PC-3 (cell line): ENCODE measurements around the gene TIMM8B. TPM values are rescaled to one million over a fixed set of nuclear protein-coding genes. Genes with fewer than 3 reads are reported as not detected.
"Not testable (repeated sequence)": the region's sequence is repeated elsewhere in the genome, so short reads cannot be mapped to it uniquely, and the experiment has no call there.

ENCODE experiments used
- ATAC-seq: fragments of 200-7000 bp; cut with Tn5 transposase; 2 replicates; pipeline ENCODE4 v1.9.1; 2020; ENCODE audit warnings: mild to moderate bottlenecking, moderate library complexity
- BruUV-seq: library from RNA; stranded (reverse); fragments of 400-500 nt; replicated peaks from 2 replicates; lab custom pipeline; 2021; lab: Mats Ljungman, UMichigan
- CTCF ChIA-PET: fragments of 300-600 bp; sonication (Branson Sonifier 250); formaldehyde crosslinking; loops from one replicate; lab custom pipeline; 2022; ENCODE audit warnings: antibody characterized with exemption; lab: Charles Lee
- POLR2A ChIA-PET: fragments of 300-600 bp; sonication (Branson Sonifier 250); formaldehyde crosslinking; loops from one replicate; lab custom pipeline; 2022; ENCODE audit warnings: antibody characterized with exemption; ENCODE audit not compliant: unreplicated experiment; lab: Charles Lee
- DNase-seq: peaks from one replicate; pipeline ENCODE4 v3.0.0-alpha.2; 2015
- H2AFZ ChIP-seq: fragments of 300-600 bp; sonication (generic); 2 replicates; pipeline ENCODE4 v1.6.0; 2016; ENCODE audit warnings: antibody characterized with exemption, low read length
- H3F3A ChIP-seq: fragments of 300-600 bp; sonication (generic); one replicate; pipeline ENCODE4 v1.6.0; 2017; ENCODE audit warnings: antibody characterized with exemption, low read length, control low read depth, mild to moderate bottlenecking; ENCODE audit not compliant: unreplicated experiment
- H3K27ac ChIP-seq: fragments of 300-600 bp; sonication (generic); 2 replicates; pipeline ENCODE4 v1.5.1; 2016; ENCODE audit warnings: mild to moderate bottlenecking, low read length
- H3K27me3 ChIP-seq: fragments of 300-600 bp; sonication (generic); 2 replicates; pipeline ENCODE4 v1.6.1; 2016; ENCODE audit warnings: low read length, mixed read lengths
- H3K36me3 ChIP-seq: fragments of 300-600 bp; sonication (generic); 2 replicates; pipeline ENCODE4 v1.6.1; 2016; ENCODE audit warnings: low read depth, mixed run types, low read length, mixed read lengths
- H3K4me1 ChIP-seq: fragments of 300-600 bp; sonication (generic); 2 replicates; pipeline ENCODE4 v1.5.1; 2016; ENCODE audit warnings: low read length; ENCODE audit not compliant: insufficient read depth
- H3K4me2 ChIP-seq: fragments of 300-600 bp; sonication (generic); 2 replicates; pipeline ENCODE4 v1.6.0; 2016; ENCODE audit warnings: low read length
- H3K4me3 ChIP-seq: fragments of 300-600 bp; sonication (generic); 2 replicates; pipeline ENCODE4 v1.5.1; 2016; ENCODE audit warnings: mild to moderate bottlenecking, low read length, mixed read lengths
- H3K79me2 ChIP-seq: fragments of 300-600 bp; sonication (generic); 2 replicates; pipeline ENCODE4 v1.6.1; 2017; ENCODE audit warnings: low read length, mixed read lengths
- H3K9ac ChIP-seq: fragments of 300-600 bp; sonication (generic); 2 replicates; pipeline ENCODE4 v1.6.0; 2016; ENCODE audit warnings: mild to moderate bottlenecking, low read length
- H3K9me2 ChIP-seq: fragments of 300-600 bp; sonication (generic); replicated peaks from 2 replicates; pipeline ENCODE4 v1.6.1; 2016; ENCODE audit warnings: mixed run types, low read length, mixed read lengths
- H3K9me3 ChIP-seq: fragments of 300-600 bp; sonication (generic); 2 replicates; pipeline ENCODE4 v1.6.1; 2016; ENCODE audit warnings: low read length, mixed read lengths
- H4K20me1 ChIP-seq: fragments of 300-600 bp; sonication (generic); 2 replicates; pipeline ENCODE4 v1.6.1; 2016; ENCODE audit warnings: low read length, mixed read lengths
- EZH2 ChIP-seq: fragments of 300-600 bp; sonication (generic); IDR thresholded peaks from one replicate; pipeline ENCODE4 v1.6.1; 2017; ENCODE audit warnings: antibody characterized with exemption, mild to moderate bottlenecking, low read length; ENCODE audit not compliant: unreplicated experiment
- EZH2phosphoT487 ChIP-seq: fragments of 300-600 bp; sonication (generic); IDR thresholded peaks from 2 replicates; pipeline ENCODE4 v1.6.1; 2018; ENCODE audit warnings: mild to moderate bottlenecking, antibody characterized with exemption, low read length, borderline replicate concordance
- intact Hi-C: fragments of 100-400 bp; cut with micrococcal nuclease; formaldehyde crosslinking; loops from 2 replicates; pipeline ENCODE4 v1.9.0; 2023
- total RNA-seq: library from RNA; depleted of rRNA; stranded (reverse); fragments of >200 nt; gene quantifications from 2 replicates; pipeline ENCODE4 v1.2.3, GENCODE V29; 2014
- TF ChIP-seq, protein P1 (sequence below): fragments of 300-600 bp; sonication (generic); conservative IDR thresholded peaks from 2 replicates; pipeline ENCODE4 v1.5.1; 2017; ENCODE audit warnings: antibody characterized with exemption, low read depth, mild to moderate bottlenecking, low read length

The TIMM8B gene
- total RNA-seq, 1 experiment from 2014 or later = 238 TPM

DNA sequence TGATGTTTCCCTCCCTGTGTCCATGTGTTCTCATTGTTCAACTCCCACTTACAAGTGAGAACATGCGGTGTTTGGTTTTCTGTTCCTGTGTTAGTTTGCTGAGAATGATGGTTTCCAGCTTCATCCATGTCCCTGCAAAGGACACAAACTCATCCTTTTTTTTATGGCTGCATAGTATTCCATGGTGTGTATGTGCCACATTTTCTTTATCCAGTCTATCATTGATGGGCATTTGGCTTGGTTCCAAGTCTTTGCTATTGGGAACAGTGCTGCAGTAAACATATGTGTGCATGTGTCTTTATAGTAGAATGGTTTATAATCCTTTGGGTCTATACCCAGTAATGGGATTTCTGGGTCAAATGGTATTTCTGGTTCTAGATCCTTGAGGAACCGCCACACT, 39.9 kb downstream of the TIMM8B start:
- H3K27ac ChIP-seq, intact Hi-C loops, H3K9ac ChIP-seq, CTCF ChIA-PET, ATAC-seq, H3F3A ChIP-seq, H3K27me3 ChIP-seq, H3K4me2 ChIP-seq, DNase-seq, BruUV-seq, H3K9me2 ChIP-seq, POLR2A ChIA-PET, H2AFZ ChIP-seq, H3K4me3 ChIP-seq, H3K9me3 ChIP-seq, H4K20me1 ChIP-seq: not testable (repeated sequence)
- Histone ChIP-seq H3K79me2 (peaks cover 11% of the 10 kb centered on the region; the same call in 1 of the 2 replicates), H3K36me3 (peaks cover 70% of the 10 kb centered on the region), H3K4me1 (peaks cover 16% of the 10 kb centered on the region)

- ChIA-PET CTCF (no interaction called here), POLR2A (no interaction called here)
- intact Hi-C loops = no loop called here
These were observed 41.6 kb downstream of the TIMM8B start for GRCh38 chr11:112044961-112045360.

DNA sequence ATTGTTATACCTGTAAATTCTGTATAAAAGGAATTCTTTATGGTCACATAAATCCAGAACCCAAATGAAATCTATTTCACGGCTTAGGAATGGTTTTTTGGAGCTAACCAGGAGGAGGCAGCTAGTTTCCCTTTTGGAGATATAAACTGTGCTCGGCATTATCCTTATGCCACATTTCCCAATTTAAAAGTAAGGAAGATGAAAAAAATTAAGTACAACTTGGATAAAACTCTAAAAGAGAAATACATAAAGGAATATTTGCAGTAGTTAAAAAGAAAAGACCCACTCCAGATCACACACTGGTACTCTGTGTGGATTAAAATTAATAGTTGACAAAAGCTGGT, 43.6 kb downstream of the TIMM8B start:
- ChIA-PET CTCF (no interaction called here), POLR2A (no interaction called here)
- BruUV-seq = no TSS peak
- H3K9ac ChIP-seq = no peak overlapping the region
- ATAC-seq (no peak), DNase-seq (no peak)
- H3K36me3 ChIP-seq = peaks cover 61% of the 10 kb centered on the region
- no peak overlapping the region for H2AFZ ChIP-seq
- H3K9me3 ChIP-seq = no peaks in the 10 kb centered on the region
- no peak overlapping the region for H3K4me2 ChIP-seq
- peaks cover 12% of the 10 kb centered on the region for H3K4me1 ChIP-seq
- no peaks in the 10 kb centered on the region for H3K27me3 ChIP-seq
- no peaks in the 10 kb centered on the region for H3K9me2 ChIP-seq
- H3K79me2 ChIP-seq = no peaks in the 10 kb centered on the region; the same call in 1 of the 2 replicates
- H4K20me1 ChIP-seq = no peaks in the 10 kb centered on the region
- intact Hi-C loops = no loop called here
- no peak for TF ChIP-seq EZH2phosphoT487
- TF ChIP-seq EZH2 = no peak
- TF ChIP-seq, protein P1, sequence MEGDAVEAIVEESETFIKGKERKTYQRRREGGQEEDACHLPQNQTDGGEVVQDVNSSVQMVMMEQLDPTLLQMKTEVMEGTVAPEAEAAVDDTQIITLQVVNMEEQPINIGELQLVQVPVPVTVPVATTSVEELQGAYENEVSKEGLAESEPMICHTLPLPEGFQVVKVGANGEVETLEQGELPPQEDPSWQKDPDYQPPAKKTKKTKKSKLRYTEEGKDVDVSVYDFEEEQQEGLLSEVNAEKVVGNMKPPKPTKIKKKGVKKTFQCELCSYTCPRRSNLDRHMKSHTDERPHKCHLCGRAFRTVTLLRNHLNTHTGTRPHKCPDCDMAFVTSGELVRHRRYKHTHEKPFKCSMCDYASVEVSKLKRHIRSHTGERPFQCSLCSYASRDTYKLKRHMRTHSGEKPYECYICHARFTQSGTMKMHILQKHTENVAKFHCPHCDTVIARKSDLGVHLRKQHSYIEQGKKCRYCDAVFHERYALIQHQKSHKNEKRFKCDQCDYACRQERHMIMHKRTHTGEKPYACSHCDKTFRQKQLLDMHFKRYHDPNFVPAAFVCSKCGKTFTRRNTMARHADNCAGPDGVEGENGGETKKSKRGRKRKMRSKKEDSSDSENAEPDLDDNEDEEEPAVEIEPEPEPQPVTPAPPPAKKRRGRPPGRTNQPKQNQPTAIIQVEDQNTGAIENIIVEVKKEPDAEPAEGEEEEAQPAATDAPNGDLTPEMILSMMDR = no peak
- no peak overlapping the region for H3K4me3 ChIP-seq
- no peak overlapping the region for H3K27ac ChIP-seq
- peaks cover 7% of the 10 kb centered on the region for H3F3A ChIP-seq

More at GRCh38 chr11:112044961-112045360, 41.6 kb downstream of the TIMM8B start:
- H3K4me1 ChIP-seq = peaks cover 16% of the 10 kb centered on the region
- H3K36me3 ChIP-seq = peaks cover 64% of the 10 kb centered on the region
- no peak overlapping the region for H3K27ac ChIP-seq
- peaks cover 7% of the 10 kb centered on the region for H3F3A ChIP-seq
- no peak overlapping the region for H3K4me3 ChIP-seq
- H3K4me2 ChIP-seq = no peak overlapping the region
- no peaks in the 10 kb centered on the region for H3K27me3 ChIP-seq
- TF ChIP-seq EZH2 (no peak), EZH2phosphoT487 (no peak)
- TF ChIP-seq, protein P1 = no peak
- peaks cover 4% of the 10 kb centered on the region; the same call in 1 of the 2 replicates for H3K79me2 ChIP-seq
- DNase-seq (no peak), ATAC-seq (no peak)
- H2AFZ ChIP-seq = no peak overlapping the region
- H3K9me3 ChIP-seq = no peaks in the 10 kb centered on the region
- H3K9ac ChIP-seq = no peak overlapping the region
- H4K20me1 ChIP-seq = no peaks in the 10 kb centered on the region
- no TSS peak for BruUV-seq
- H3K9me2 ChIP-seq = no peaks in the 10 kb centered on the region
